K562 (cell line): ENCODE data around the gene PRKAG2. TPM values are rescaled to one million over a fixed set of nuclear protein-coding genes. Genes with fewer than 3 reads are reported as not detected.

ENCODE experiments used
- ATAC-seq: fragments of 200-7000 bp; cut with Tn5 transposase; 3 replicates; pipeline ENCODE4 v1.9.1; 2020; ENCODE audit warnings: moderate library complexity
- BruUV-seq: library from RNA; stranded (reverse); fragments of 400-500 nt; replicated peaks from 2 replicates; lab custom pipeline; 2021; lab: Mats Ljungman, UMichigan
- CTCF ChIA-PET: fragments of 300-600 bp; formaldehyde crosslinking; extraction: SDS; loops from one replicate; lab custom pipeline; 2021; ENCODE audit warnings: low intra/inter-chr PET ratio; lab: Yijun Ruan, JAX
- POLR2A ChIA-PET: fragments of 300-600, 350-650 bp; sonication (Branson Sonifier 250); formaldehyde crosslinking; extraction: SDS; loops from one replicate; lab custom pipeline; 2021; ENCODE audit warnings: antibody characterized with exemption, inconsistent platforms; lab: Yijun Ruan, JAX
- DNase-seq, 4 experiments: peaks; one replicate each; pipeline versions ENCODE4 v3.0.0 to v3.0.0-alpha.2; 2011 to 2018; ENCODE audit warnings: low spot score in 3 of 4, mixed read lengths in 3 of 4; ENCODE audit errors: extremely low read depth in 1 of 4
- FAIRE-seq: peaks from 2 replicates; lab custom pipeline; 2011; peaks lifted over from hg19 to GRCh38; lab: Jason Lieb, UNC
- H2AFZ ChIP-seq: 2 replicates; pipeline ENCODE4 v1.6.0; 2011; ENCODE audit warnings: low read depth, low read length, control low read depth, inconsistent platforms
- H3K27ac ChIP-seq: fragments of 200-600 bp; 3 replicates; pipeline ENCODE4 v1.8.0; 2011; ENCODE audit warnings: low read depth, mild to moderate bottlenecking, control low read depth, inconsistent platforms, low read length, moderate library complexity, mixed read lengths; ENCODE audit errors: extremely low read depth
- H3K27me3 ChIP-seq, 2 experiments: fragments of 300-600 bp in 1 of 2; 2 replicates in 1 of 2; 3 replicates in 1 of 2; pipeline versions ENCODE4 v1.6.0 to v1.8.0; 2011; ENCODE audit warnings: inconsistent platforms in 2 of 2, low read length in 2 of 2, mild to moderate bottlenecking in 1 of 2, mixed read lengths in 1 of 2, moderate library complexity in 1 of 2; ENCODE audit not compliant: control insufficient read depth in 2 of 2, insufficient read depth in 2 of 2
- H3K36me3 ChIP-seq: fragments of 300-600 bp; 3 replicates; pipeline ENCODE4 v1.8.0; 2011; ENCODE audit warnings: mild to moderate bottlenecking, low read length, inconsistent platforms; ENCODE audit not compliant: control insufficient read depth, insufficient read depth
- H3K4me1 ChIP-seq, 2 experiments: fragments of 200-600 bp in 1 of 2; replicated peaks in 1 of 2; 2 replicates in 1 of 2; 3 replicates in 1 of 2; pipeline versions ENCODE4 v1.5.1 to v1.8.0; 2011; ENCODE audit warnings: inconsistent platforms in 2 of 2, low read length in 2 of 2, mild to moderate bottlenecking in 1 of 2, mixed read lengths in 1 of 2, moderate library complexity in 1 of 2; ENCODE audit not compliant: control insufficient read depth in 2 of 2, insufficient read depth in 2 of 2
- H3K4me2 ChIP-seq: 2 replicates; pipeline ENCODE4 v1.6.1; 2011; ENCODE audit warnings: low read length, control low read depth, inconsistent platforms, mixed read lengths; ENCODE audit not compliant: insufficient read depth
- H3K4me3 ChIP-seq: fragments of 200-600 bp; sonication (generic), shearing (Covaris generic); 2 replicates; pipeline ENCODE4 v1.5.1; 2016; ENCODE audit warnings: control low read depth, inconsistent platforms
- H3K79me2 ChIP-seq: fragments of 200-600 bp; 3 replicates; pipeline ENCODE4 v1.8.0; 2011; ENCODE audit warnings: low read length, inconsistent platforms; ENCODE audit not compliant: control insufficient read depth, insufficient read depth
- H3K9ac ChIP-seq, 2 experiments: 2 replicates each; pipeline versions ENCODE4 v1.6.0 to v1.6.1; 2011; ENCODE audit warnings: low read depth in 2 of 2, low read length in 2 of 2, control low read depth in 1 of 2, inconsistent platforms in 1 of 2, mild to moderate bottlenecking in 1 of 2, mixed read lengths in 1 of 2; ENCODE audit not compliant: insufficient read depth in 1 of 2
- H3K9me1 ChIP-seq: one replicate; pipeline ENCODE4 v1.6.0; 2011; ENCODE audit warnings: inconsistent platforms, mild to moderate bottlenecking, low read length, moderate library complexity; ENCODE audit not compliant: control insufficient read depth, insufficient read depth
- H3K9me3 ChIP-seq: replicated peaks from 2 replicates; pipeline ENCODE4 v1.5.1; 2011; ENCODE audit warnings: low read depth, low read length, inconsistent platforms; ENCODE audit not compliant: control insufficient read depth, insufficient read depth
- H4K20me1 ChIP-seq: replicated peaks from 2 replicates; pipeline ENCODE4 v1.6.1; 2011; ENCODE audit warnings: low read length, inconsistent platforms, mixed read lengths; ENCODE audit not compliant: control insufficient read depth, insufficient read depth
- ADNP ChIP-seq: fragments of 200-800 bp; sonication (Bioruptor generic); IDR thresholded peaks from 2 replicates; pipeline ENCODE4 v1.6.1; 2016; ENCODE audit warnings: missing genetic modification characterization, missing compliant biosample characterization
- ATF1 ChIP-seq, 2 experiments: fragments of 450-650 bp in 1 of 2; IDR thresholded peaks; 2 replicates each; pipeline ENCODE4 v1.6.1; 2016; ENCODE audit warnings: missing compliant biosample characterization in 1 of 2, missing genetic modification characterization in 1 of 2
- COPS2 ChIP-seq: fragments of 450-650 bp; conservative IDR thresholded peaks from 2 replicates; pipeline ENCODE4 v1.6.1; 2016; ENCODE audit warnings: mild to moderate bottlenecking, moderate library complexity
- EGR1 ChIP-seq: fragments of 450-650 bp; conservative IDR thresholded peaks from 2 replicates; pipeline ENCODE4 v1.6.1; 2017; ENCODE audit warnings: mild to moderate bottlenecking
- EZH2 ChIP-seq: IDR thresholded peaks from 2 replicates; pipeline ENCODE4 v1.6.1; 2012; ENCODE audit warnings: low read depth, mild to moderate bottlenecking, inconsistent platforms, low read length, borderline replicate concordance
- LCOR ChIP-seq: sonication (generic); formaldehyde crosslinking; IDR thresholded peaks from 2 replicates; pipeline ENCODE4 v1.8.0; 2022; ENCODE audit warnings: mild to moderate bottlenecking, missing genetic modification reagents
- MYC ChIP-seq, 2 experiments: fragments of 250-450 bp in 1 of 2; sonication (Bioruptor Pico) in 1 of 2; IDR thresholded peaks; 2 replicates each; pipeline versions ENCODE4 v1.5.1 to v1.6.1; 2012 to 2021; ENCODE audit warnings: low read depth in 2 of 2, borderline replicate concordance in 1 of 2, improper control_type of control experiment in 1 of 2, low read length in 1 of 2, mild to moderate bottlenecking in 1 of 2, moderate library complexity in 1 of 2
- SRSF3 ChIP-seq: fragments of 200-400 bp; formaldehyde crosslinking; IDR thresholded peaks from 2 replicates; pipeline ENCODE4 v1.6.1; 2016; ENCODE audit warnings: mild to moderate bottlenecking, low read length, moderate library complexity; ENCODE audit not compliant: insufficient read depth
- ZC3H4 ChIP-seq: sonication (generic); formaldehyde crosslinking; IDR thresholded peaks from 2 replicates; pipeline ENCODE4 v1.9.0; 2021; ENCODE audit warnings: missing genetic modification reagents, borderline replicate concordance
- WGBS: fragments of 100-300 bp; shearing (Covaris generic); methylation state at CpG from one replicate; pipeline ENCODE4 v1.1.6; 2016; ENCODE audit warnings: low coverage, mixed read lengths; ENCODE audit not compliant: insufficient coverage; ENCODE audit errors: missing lambda C conversion rate; 5-methylcytosine and 5-hydroxymethylcytosine counted together
- in situ Hi-C: fragments of 300-500 bp; cut with MboI; formaldehyde crosslinking; loops from 4 replicates; pipeline ENCODE4 v1.15.0; 2018; ENCODE audit warnings: inconsistent platforms, mixed read lengths
- intact Hi-C: fragments of 100-400 bp; cut with micrococcal nuclease; formaldehyde crosslinking; loops from 2 replicates; pipeline ENCODE4 v1.14.2; 2022
- polyA plus RNA-seq, 8 experiments: library from polyadenylated mRNA; depleted of rRNA in 4 of 8; stranded (reverse) in 5 of 8; unstranded in 3 of 8; fragments of >200 nt; fragmentation: Nextera tagmentation in 2 of 8; fragmentation: Illumina TruSeq in 1 of 8; extraction: Ambion mirVana in 2 of 8; extraction: Trizol in 1 of 8; gene quantifications; 2 replicates each; pipeline versions ENCODE4 v1.2.1 to v1.2.3, GENCODE V29; 2011 to 2014; ENCODE audit warnings: inconsistent platforms in 1 of 8, missing spikeins in 1 of 8
- total RNA-seq, 7 experiments: library from RNA; depleted of rRNA in 6 of 7; stranded (reverse); fragments of >200 nt in 6 of 7; fragmentation: Illumina TruSeq in 2 of 7; extraction: Trizol in 2 of 7; gene quantifications; 2 replicates each; pipeline versions ENCODE4 v1.2.1 to v1.2.3, GENCODE V29; 2011 to 2021; ENCODE audit warnings: low replicate concordance in 1 of 7
- TF ChIP-seq, protein P1 (sequence below): fragments of 450-650 bp; formaldehyde crosslinking; IDR thresholded peaks from 2 replicates; pipeline ENCODE4 v1.4.0; 2020; ENCODE audit warnings: mild to moderate bottlenecking, moderate library complexity

PRKAG2 gene
- total and polyA plus RNA-seq, 9 of the 15 experiments (the other 6 are each of a cell fraction or from before 2014, with no cell fraction given): 0.99 to 5.6 (median 3.3) TPM

DNA sequence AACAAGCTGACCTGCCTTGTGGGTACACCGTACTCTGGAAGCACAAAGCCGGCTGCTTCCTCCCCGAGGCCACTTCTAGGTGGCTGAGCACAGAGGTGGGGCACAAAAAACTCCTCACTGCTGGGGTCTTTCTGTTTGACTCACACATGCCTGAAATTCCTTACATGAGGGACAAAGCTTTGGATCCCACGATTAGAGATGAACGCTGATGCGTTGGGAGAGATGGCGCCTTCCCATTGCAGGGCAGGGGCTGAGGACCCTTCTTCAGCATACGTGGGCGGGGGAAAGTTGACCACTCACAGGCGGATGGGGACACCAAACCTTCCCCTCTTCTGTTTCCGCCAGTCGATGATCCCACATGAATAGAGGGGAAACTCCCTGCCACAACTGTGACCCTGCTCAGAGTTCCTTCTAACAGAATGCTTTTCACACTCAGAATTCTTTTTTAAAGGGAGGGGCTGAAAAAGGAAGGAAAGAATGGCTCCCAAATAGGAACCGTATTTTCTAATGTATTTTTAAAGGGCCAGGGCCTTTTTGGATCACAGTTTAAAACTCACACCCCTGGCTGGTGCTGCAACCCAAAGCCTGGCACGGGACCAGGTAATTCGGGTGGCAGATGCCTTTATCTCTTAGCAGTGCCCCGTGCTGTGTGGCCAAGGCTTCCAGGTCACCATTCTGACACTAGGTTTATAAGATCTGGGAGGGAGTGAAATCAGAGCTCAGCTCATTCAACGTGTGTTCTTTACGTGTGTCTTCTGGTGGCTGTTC is 134.0 kb downstream of the PRKAG2 start:
- no TSS peak for BruUV-seq
- Histone ChIP-seq H3K4me3 (no peak overlapping the region), H3K9me3 (peaks cover 2% of the 10 kb centered on the region), H3K36me3 (no peaks in the 10 kb centered on the region), H3K4me2 (no peak overlapping the region), H2AFZ (no peak overlapping the region)
- under 1% methylated on average over 18 of the region's 18 CpGs for WGBS
- FAIRE-seq: no peak
- in situ Hi-C loops: no loop called here
- no peak for TF ChIP-seq LCOR (CRISPR knock-in tag)
- TF ChIP-seq COPS2: no peak
- 0 out of 2 replicates have a peak, but pooled peaks have one; percentile 9 for TF ChIP-seq EGR1
- TF ChIP-seq EZH2: peak; percentile 8; the same call in 1 of the 2 replicates
- TF ChIP-seq, all 486 proteins: peak for 2
- Histone ChIP-seq H3K9ac (no peak overlapping the region), H3K27ac (no peak overlapping the region), H4K20me1 (peaks cover 20% of the 10 kb centered on the region; the same call in 1 of the 2 replicates), H3K27me3 (peaks cover 59 to 85% of the 10 kb centered on the region in 2 experiments), H3K9me1 (no peaks in the 10 kb centered on the region), H3K79me2 (no peaks in the 10 kb centered on the region), H3K4me1 (0 out of 5 replicates have a peak, but pooled peaks cover 0 to 7% of the 10 kb centered on the region in 2 experiments)
- DNase-seq: no peak
- no peak for ATAC-seq
- ChIA-PET POLR2A (interaction anchor here (0.6 to 1.1 kb wide), 4 partner anchors 12 to 393 kb away, joined by 3 read pairs; no protein-coding TSS in a partner anchor), CTCF (no interaction called here)
- intact Hi-C loops: no loop called here

DNA sequence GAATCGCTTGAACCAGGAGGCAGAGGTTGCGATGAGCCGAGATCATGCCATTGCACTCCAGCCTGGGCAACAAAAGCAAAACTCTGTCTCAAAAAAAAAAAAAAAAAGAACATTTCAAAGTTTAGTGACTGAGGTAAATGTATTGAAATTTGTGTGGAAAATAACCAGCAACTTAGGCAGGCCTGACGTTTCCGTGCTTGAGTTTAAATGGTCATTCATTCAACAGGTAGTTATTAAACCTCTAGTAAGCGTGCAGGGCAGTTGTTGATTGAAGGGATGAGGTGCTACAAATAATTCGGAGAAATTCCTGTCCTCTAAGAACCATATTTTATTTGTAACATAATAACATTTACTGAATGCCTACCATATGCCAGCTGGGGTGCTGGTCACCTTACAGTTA is 135.3 kb downstream of the PRKAG2 start:
- Histone ChIP-seq H3K4me1 (0 out of 5 replicates have a peak, but pooled peaks cover 0 to 7% of the 10 kb centered on the region in 2 experiments), H3K27ac (no peak overlapping the region), H3K9me3 (peaks cover 2% of the 10 kb centered on the region), H3K27me3 (peaks cover 52 to 77% of the 10 kb centered on the region in 2 experiments), H3K9me1 (no peaks in the 10 kb centered on the region), H4K20me1 (peaks cover 20% of the 10 kb centered on the region; the same call in 1 of the 2 replicates), H3K36me3 (no peaks in the 10 kb centered on the region), H3K4me2 (no peak overlapping the region), H3K4me3 (no peak overlapping the region), H2AFZ (no peak overlapping the region), H3K79me2 (no peaks in the 10 kb centered on the region), H3K9ac (no peak overlapping the region)
- in situ Hi-C loops (no loop called here), intact Hi-C loops (no loop called here)
- BruUV-seq: no TSS peak
- CTCF ChIA-PET: no interaction called here
- FAIRE-seq (no peak), ATAC-seq (no peak), DNase-seq (no peak)
- POLR2A ChIA-PET: no interaction called here
- WGBS: 4% methylated on average over 7 of the region's 7 CpGs
- TF ChIP-seq ATF1 (CRISPR knock-in tag; IDR thresholded peaks at IDR 0.05): no peak
- TF ChIP-seq ATF1 (tag; IDR thresholded peaks at IDR 0.05): no peak
- TF ChIP-seq MYC (IDR thresholded peaks at IDR 0.05; ENCODE audit: low read depth, low read length): no peak
- TF ChIP-seq MYC (CRISPR knock-in tag; IDR thresholded peaks at IDR 0.05; ENCODE audit: borderline replicate concordance, low read depth): no peak
- TF ChIP-seq SRSF3: no peak
- no peak for TF ChIP-seq ZC3H4 (CRISPR knock-in tag)
- TF ChIP-seq ADNP (tag): no peak
- TF ChIP-seq, protein P1, sequence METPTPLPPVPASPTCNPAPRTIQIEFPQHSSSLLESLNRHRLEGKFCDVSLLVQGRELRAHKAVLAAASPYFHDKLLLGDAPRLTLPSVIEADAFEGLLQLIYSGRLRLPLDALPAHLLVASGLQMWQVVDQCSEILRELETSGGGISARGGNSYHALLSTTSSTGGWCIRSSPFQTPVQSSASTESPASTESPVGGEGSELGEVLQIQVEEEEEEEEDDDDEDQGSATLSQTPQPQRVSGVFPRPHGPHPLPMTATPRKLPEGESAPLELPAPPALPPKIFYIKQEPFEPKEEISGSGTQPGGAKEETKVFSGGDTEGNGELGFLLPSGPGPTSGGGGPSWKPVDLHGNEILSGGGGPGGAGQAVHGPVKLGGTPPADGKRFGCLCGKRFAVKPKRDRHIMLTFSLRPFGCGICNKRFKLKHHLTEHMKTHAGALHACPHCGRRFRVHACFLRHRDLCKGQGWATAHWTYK (CRISPR knock-in tag): no peak
